ENCODE results near the gene LSM12. TPM values are rescaled to one million over a fixed set of nuclear protein-coding genes. Genes with fewer than 3 reads are reported as not detected.

The LSM12 gene
- total and polyA plus RNA-seq, 10 donors = 18.9 to 43.1 (median 27.9) TPM

DNA sequence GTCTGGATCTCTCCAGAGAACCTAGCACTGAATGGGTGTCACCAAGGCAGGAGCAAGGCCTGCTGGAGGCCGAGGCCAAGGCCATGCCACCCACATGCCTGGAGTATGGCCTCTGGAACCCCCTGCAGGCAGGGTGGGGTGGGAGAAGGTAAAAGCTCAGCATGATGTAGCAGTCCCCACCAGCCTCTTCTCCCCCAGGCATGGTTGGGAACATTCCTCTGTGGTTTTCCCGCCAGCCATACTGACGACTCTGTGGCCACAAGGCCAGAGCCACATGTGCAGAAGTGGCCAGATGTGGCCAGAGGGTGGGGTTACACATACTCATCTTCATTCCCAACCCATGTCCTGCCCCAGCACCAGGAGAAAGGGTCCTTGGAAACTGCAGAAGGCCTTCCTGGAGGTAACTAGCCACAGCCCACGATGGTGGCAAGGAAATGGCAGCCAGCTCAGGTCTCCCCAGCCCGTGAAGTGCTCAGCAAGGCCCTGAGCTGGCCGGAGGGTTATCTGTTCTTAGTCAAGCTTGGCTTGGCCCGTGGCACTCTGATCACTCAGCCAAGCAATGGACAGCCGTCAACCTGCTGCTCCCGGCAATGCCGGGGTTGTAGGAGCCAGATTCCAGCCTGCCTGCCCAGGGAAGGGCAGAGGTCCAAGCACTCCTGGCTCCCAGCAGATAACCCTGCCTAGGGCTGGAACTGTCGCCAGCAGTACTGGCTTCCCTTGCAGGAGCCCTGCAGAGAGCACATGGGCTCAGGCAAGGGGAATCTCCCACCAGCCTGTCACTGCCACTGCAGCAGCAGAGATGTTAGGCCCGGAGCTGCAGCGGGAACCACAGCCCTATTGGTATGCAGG lies 30.9 kb upstream of the LSM12 start:
- intact Hi-C loops (cut with DNase I; ENCODE audit: low total_unique reads) = no loop called here
- TF ChIP-seq POLR2A (IDR thresholded peaks at IDR 0.05) (no peak), POLR2AphosphoS5 (IDR thresholded peaks at IDR 0.05) (peak in 1 of 3 donors; percentile 24)
- Histone ChIP-seq H3K27ac (peak overlapping the region; percentile 27 to 90 (median 86)), H3K9me3 (no peaks in the 10 kb centered on the region), H3K4me1 (peaks cover 20 to 62% (median 49%) of the 10 kb centered on the region in 6 donors), H3K4me3 (no peak overlapping the region), H3K27me3 (replicated peaks in 1 of 7) (no peaks in the 10 kb centered on the region), H3K36me3 (peaks cover 3 to 41% (median 15%) of the 10 kb centered on the region in 6 donors)
- WGBS, 5 donors = 50 to 70% (median 56%) methylated on average over 8 to 13 of the region's 13 CpGs
- DNase-seq = no peak

DNA sequence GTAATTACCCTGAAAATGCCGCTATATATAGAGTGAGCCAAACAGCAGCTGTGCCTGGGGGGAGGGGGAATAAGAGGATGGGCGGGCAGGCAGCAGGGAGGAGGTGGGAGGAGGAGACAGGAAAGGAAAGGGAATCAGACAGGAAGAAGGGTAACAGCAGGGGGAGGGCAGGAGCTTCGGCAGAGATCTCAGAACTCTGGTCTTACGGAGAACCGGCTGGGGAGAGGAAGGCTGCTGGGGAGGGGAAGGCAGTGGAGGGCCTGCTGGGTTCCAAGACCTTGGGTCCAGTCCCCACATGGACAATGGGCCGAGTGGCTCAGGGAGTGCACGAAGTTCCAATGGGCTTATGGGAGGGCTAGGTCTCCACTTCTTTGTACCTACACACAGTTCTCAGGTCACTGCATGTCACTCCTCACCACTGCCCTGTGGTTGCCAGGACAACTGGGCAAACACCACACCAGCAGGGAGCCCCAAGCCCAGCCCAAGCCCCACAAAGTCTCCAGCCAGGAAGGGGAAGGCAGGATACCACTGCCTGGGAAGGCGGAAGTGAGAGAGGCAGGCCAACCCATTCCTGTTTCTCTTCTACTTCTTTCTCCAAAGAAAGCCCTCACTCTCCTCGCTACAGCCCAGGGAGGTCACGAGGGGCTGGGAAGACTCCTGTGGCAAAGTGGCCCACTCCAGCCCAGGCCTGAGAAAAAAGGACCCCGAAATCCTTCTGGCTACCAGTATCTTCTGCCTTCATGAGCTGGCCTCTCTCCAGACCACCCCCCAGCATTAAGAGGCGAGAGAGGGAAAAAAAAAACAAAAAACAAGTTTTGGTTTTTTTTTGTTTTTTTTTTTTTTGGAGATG lies 29.4 kb upstream of the LSM12 start:
- peaks cover 3 to 45% (median 30%) of the 10 kb centered on the region in 6 donors for H3K36me3 ChIP-seq
- H3K4me1 ChIP-seq = peaks cover 20 to 62% (median 49%) of the 10 kb centered on the region in 6 donors
- TF ChIP-seq POLR2A (IDR thresholded peaks at IDR 0.05) = no peak
- TF ChIP-seq, protein P1, sequence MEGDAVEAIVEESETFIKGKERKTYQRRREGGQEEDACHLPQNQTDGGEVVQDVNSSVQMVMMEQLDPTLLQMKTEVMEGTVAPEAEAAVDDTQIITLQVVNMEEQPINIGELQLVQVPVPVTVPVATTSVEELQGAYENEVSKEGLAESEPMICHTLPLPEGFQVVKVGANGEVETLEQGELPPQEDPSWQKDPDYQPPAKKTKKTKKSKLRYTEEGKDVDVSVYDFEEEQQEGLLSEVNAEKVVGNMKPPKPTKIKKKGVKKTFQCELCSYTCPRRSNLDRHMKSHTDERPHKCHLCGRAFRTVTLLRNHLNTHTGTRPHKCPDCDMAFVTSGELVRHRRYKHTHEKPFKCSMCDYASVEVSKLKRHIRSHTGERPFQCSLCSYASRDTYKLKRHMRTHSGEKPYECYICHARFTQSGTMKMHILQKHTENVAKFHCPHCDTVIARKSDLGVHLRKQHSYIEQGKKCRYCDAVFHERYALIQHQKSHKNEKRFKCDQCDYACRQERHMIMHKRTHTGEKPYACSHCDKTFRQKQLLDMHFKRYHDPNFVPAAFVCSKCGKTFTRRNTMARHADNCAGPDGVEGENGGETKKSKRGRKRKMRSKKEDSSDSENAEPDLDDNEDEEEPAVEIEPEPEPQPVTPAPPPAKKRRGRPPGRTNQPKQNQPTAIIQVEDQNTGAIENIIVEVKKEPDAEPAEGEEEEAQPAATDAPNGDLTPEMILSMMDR (IDR thresholded peaks at IDR 0.05 in 8 of 11, conservative IDR thresholded peaks at IDR 0.05 in 3 of 11) = peak in 3 of 11 experiments; percentile 6 to 24 (median 15)
- peak; percentile 19 to 66 (median 25) for TF ChIP-seq POLR2AphosphoS5 (IDR thresholded peaks at IDR 0.05)
- H3K27ac ChIP-seq = peak overlapping the region; percentile 27 to 90 (median 86)
- DNase-seq = no peak
- H3K4me3 ChIP-seq = peak overlapping the region in 4 of 8 donors; percentile 5 to 49 (median 10)
- no peaks in the 10 kb centered on the region for H3K9me3 ChIP-seq
- H3K27me3 ChIP-seq (replicated peaks in 1 of 7) = no peaks in the 10 kb centered on the region
- intact Hi-C loops (cut with DNase I; ENCODE audit: low total_unique reads) = no loop called here
- WGBS, 5 donors = 16 to 22% (median 20%) methylated on average over 12 of the region's 12 CpGs

DNA sequence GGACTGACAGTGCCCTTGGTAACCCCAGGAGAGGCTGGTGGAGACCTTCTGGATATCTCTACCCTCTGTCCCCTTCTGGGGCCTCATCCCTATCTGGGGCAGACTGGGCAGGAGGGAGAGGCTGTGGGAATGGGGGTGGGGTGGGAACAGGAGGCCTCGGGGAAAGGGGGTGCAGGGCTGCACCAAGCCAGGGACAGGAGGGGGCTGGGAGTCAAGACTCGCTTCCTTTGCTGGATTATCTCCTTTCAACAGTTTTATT lies 28.8 kb upstream of the LSM12 start:
- Histone ChIP-seq H3K4me1 (peaks cover 20 to 62% (median 49%) of the 10 kb centered on the region in 6 donors), H3K9me3 (no peaks in the 10 kb centered on the region), H3K36me3 (peaks cover 3 to 49% (median 35%) of the 10 kb centered on the region in 6 donors), H3K4me3 (peak overlapping the region in 3 of 8 donors; percentile 8 to 49 (median 11)), H3K27me3 (replicated peaks in 1 of 7) (no peaks in the 10 kb centered on the region), H3K27ac (peak overlapping the region in 7 of 8 donors; percentile 85 to 90 (median 87))
- intact Hi-C loops (cut with DNase I; ENCODE audit: low total_unique reads) = no loop called here
- TF ChIP-seq POLR2AphosphoS5 (IDR thresholded peaks at IDR 0.05) (no peak), POLR2A (IDR thresholded peaks at IDR 0.05) (no peak)
- TF ChIP-seq, protein P1 (IDR thresholded peaks at IDR 0.05 in 8 of 11, conservative IDR thresholded peaks at IDR 0.05 in 3 of 11) = no peak
- 2 to 20% (median 11%) methylated on average over 2 of the region's 2 CpGs for WGBS, 5 donors
- DNase-seq = no peak

DNA sequence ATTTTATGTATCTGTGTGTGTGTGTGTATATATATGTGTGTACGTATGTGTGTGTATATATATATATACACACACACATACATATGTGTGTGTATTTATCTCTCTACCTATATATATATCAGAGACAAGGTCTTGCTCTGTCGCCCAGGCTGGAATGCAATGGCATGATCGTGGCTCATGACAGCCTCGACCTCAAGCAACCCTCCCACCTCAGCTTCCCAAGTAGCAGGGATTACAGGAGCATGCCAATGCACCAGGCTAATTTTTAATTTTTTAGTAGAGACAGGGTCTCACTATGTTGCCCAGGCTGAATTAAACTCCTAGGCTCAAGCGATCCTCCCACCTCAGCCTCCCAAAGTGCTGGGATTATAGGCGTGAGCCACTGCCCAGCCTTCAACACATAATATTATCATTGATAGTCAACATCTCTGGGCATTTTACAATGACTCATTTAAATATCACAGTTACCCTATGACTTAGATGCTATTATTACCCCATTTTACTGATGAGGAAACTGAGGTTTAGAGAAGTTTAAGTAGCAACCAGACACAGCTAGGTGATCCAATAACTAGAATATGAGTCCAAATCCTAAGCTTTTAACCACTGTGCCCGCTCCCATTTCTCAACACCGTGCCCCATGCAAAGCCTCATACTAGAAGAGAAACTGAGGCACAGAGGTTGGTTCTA lies 28.4 kb upstream of the LSM12 start:
- Histone ChIP-seq H3K4me1 (peaks cover 20 to 58% (median 46%) of the 10 kb centered on the region in 6 donors), H3K9me3 (no peaks in the 10 kb centered on the region), H3K36me3 (peaks cover 3 to 49% (median 39%) of the 10 kb centered on the region in 6 donors), H3K27ac (peak overlapping the region in 7 of 8 donors; percentile 85 to 90 (median 87)), H3K27me3 (replicated peaks in 1 of 7) (no peaks in the 10 kb centered on the region), H3K4me3 (peak overlapping the region in 2 of 8 donors; percentile 8 to 49)
- intact Hi-C loops (cut with DNase I; ENCODE audit: low total_unique reads) = no loop called here
- DNase-seq = no peak
- 80 to 85% (median 80%) methylated on average over 8 of the region's 8 CpGs for WGBS, 5 donors
- TF ChIP-seq POLR2AphosphoS5 (IDR thresholded peaks at IDR 0.05) (no peak), POLR2A (IDR thresholded peaks at IDR 0.05) (no peak)
- TF ChIP-seq, protein P1 (IDR thresholded peaks at IDR 0.05 in 8 of 11, conservative IDR thresholded peaks at IDR 0.05 in 3 of 11) = no peak

Data from spleen (tissue), 11 donors.